OCI-LY3 (cell line): Measurements from ENCODE around the gene PARD3B.

Experiments
- EZH2phosphoT487 ChIP-seq: fragments of 200-600 bp; shearing (Covaris generic); IDR thresholded peaks from 2 replicates; pipeline ENCODE4 v1.6.1; 2018; ENCODE audit warnings: antibody characterized with exemption, mixed run types, low read depth
- TF ChIP-seq, protein P1 (sequence below): fragments of 200-600, 300-600 bp; sonication (generic); IDR thresholded peaks from 2 replicates; pipeline ENCODE4 v1.5.1; 2014; ENCODE audit warnings: antibody characterized with exemption, low read length, low read depth

DNA sequence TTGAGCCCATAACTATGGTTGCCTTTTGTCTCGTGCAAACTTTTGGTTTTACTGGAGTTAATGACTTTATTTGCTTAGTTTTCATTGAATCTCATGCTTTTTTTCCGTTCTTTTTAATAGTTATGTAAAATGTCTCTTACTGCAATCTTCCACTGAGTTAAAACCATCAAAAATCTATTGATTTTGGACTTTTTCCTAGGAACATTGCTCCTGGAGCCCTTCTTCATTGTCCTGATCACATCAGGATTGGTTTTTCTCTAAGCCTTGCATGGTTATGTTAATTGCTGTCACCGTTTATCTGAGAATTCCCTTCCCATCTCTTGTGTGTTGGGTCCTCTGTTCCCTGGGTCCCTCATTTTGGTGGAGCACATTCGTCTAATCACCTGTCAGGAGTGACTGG lies 125.5 kb downstream of the PARD3B start:
- TF ChIP-seq, protein P1, sequence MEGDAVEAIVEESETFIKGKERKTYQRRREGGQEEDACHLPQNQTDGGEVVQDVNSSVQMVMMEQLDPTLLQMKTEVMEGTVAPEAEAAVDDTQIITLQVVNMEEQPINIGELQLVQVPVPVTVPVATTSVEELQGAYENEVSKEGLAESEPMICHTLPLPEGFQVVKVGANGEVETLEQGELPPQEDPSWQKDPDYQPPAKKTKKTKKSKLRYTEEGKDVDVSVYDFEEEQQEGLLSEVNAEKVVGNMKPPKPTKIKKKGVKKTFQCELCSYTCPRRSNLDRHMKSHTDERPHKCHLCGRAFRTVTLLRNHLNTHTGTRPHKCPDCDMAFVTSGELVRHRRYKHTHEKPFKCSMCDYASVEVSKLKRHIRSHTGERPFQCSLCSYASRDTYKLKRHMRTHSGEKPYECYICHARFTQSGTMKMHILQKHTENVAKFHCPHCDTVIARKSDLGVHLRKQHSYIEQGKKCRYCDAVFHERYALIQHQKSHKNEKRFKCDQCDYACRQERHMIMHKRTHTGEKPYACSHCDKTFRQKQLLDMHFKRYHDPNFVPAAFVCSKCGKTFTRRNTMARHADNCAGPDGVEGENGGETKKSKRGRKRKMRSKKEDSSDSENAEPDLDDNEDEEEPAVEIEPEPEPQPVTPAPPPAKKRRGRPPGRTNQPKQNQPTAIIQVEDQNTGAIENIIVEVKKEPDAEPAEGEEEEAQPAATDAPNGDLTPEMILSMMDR, result no peak
- no peak for TF ChIP-seq EZH2phosphoT487
